ENCODE data around the gene PRM2.

PRM2 gene

DNA sequence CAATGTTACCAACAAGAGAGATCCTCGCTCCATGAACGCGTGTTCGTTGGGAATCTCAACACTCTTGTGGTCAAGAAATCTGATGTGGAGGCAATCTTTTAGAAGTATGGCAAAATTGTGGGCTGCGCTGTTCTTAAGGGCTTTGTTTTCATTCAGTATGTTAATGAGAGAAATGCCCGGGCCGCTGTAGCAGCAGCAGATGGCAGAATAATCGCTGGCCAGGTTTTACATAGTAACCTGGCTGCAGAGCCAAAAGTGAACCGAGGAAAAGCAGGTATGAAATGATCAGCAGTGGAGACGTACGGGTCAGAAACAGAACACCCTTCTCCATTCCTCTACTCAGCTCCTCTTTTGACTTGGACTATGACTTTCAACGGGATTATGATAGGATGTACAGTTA, 33.6 kb downstream of the PRM2 start:
- H3F3A ChIP-seq (ENCODE audit: control insufficient read depth, insufficient read depth) = no peaks in the 10 kb centered on the region
- no peaks in the 10 kb centered on the region for H3K79me2 ChIP-seq (ENCODE audit: control insufficient read depth, low read length)
- no peak overlapping the region for H3K4me3 ChIP-seq (ENCODE audit: low read length)
- H4K20me1 ChIP-seq (ENCODE audit: control insufficient read depth, insufficient read depth, low read depth, low read length) = no peaks in the 10 kb centered on the region; the same call in 1 of the 2 replicates
- H3K4me2 ChIP-seq (ENCODE audit: low read length) = no peak overlapping the region
- no peaks in the 10 kb centered on the region for H3K36me3 ChIP-seq (ENCODE audit: control insufficient read depth, low read length)
- no peak for TF ChIP-seq EZH2phosphoT487 (IDR thresholded peaks at IDR 0.05; ENCODE audit: borderline replicate concordance, low read length)
- TF ChIP-seq, protein P1, sequence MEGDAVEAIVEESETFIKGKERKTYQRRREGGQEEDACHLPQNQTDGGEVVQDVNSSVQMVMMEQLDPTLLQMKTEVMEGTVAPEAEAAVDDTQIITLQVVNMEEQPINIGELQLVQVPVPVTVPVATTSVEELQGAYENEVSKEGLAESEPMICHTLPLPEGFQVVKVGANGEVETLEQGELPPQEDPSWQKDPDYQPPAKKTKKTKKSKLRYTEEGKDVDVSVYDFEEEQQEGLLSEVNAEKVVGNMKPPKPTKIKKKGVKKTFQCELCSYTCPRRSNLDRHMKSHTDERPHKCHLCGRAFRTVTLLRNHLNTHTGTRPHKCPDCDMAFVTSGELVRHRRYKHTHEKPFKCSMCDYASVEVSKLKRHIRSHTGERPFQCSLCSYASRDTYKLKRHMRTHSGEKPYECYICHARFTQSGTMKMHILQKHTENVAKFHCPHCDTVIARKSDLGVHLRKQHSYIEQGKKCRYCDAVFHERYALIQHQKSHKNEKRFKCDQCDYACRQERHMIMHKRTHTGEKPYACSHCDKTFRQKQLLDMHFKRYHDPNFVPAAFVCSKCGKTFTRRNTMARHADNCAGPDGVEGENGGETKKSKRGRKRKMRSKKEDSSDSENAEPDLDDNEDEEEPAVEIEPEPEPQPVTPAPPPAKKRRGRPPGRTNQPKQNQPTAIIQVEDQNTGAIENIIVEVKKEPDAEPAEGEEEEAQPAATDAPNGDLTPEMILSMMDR (IDR thresholded peaks at IDR 0.05; ENCODE audit: low read depth, low read length, poor library complexity, severe bottlenecking) = no peak
- peaks cover 4% of the 10 kb centered on the region for H3K4me1 ChIP-seq (ENCODE audit: control insufficient read depth, low read length)
- no peaks in the 10 kb centered on the region for H3K9me2 ChIP-seq (replicated peaks; ENCODE audit: control insufficient read depth, low read length)
- no peaks in the 10 kb centered on the region for H3K9me3 ChIP-seq (ENCODE audit: control insufficient read depth, insufficient read depth, low read length)
- peaks cover 41% of the 10 kb centered on the region for H3K27me3 ChIP-seq (ENCODE audit: control insufficient read depth, low read length)
- no peak overlapping the region for H3K27ac ChIP-seq (ENCODE audit: low read depth, low read length)

DNA sequence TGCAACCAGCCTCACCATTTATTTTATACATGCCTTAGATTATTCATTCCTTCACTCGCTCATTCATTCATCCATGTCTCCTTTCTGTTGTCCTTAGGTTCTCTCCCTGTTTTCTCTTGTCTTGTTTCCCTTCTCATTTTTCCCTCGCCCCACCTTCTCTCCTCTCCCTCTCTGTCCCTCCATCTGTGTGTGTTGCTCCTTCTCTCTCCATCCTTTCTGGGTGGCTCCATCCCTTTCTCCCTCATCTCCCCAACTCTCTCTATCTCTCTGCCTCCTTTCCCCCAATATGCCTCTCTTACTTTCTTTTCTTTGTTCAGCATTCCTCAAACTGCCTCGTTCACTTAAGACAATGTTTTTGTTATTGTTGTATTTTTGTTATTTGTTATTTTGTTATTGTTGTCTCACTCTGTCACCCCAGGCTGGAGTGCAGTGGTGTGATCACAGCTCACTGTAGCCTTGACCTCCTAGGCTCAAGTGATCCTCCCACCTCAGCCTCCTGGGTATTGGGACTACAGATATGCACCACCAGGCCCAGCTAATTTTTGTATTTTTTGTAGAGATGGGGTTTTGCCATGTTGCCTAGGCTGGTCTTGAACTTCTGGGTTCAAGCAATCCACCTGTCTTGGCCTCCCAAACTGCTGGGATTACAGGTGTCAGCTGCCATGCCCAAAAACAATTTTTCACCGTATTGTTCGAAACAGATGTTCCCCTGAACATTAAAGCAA, 34.6 kb downstream of the PRM2 start:
- H3F3A ChIP-seq (ENCODE audit: control insufficient read depth, insufficient read depth) = no peaks in the 10 kb centered on the region
- H3K27ac ChIP-seq (ENCODE audit: low read depth, low read length) = no peak overlapping the region
- no peak overlapping the region for H3K4me2 ChIP-seq (ENCODE audit: low read length)
- H3K4me3 ChIP-seq (ENCODE audit: low read length) = no peak overlapping the region
- H3K9me2 ChIP-seq (replicated peaks; ENCODE audit: control insufficient read depth, low read length) = no peaks in the 10 kb centered on the region
- no peaks in the 10 kb centered on the region; the same call in 1 of the 2 replicates for H4K20me1 ChIP-seq (ENCODE audit: control insufficient read depth, insufficient read depth, low read depth, low read length)
- peaks cover 4% of the 10 kb centered on the region for H3K4me1 ChIP-seq (ENCODE audit: control insufficient read depth, low read length)
- no peaks in the 10 kb centered on the region for H3K36me3 ChIP-seq (ENCODE audit: control insufficient read depth, low read length)
- H3K79me2 ChIP-seq (ENCODE audit: control insufficient read depth, low read length) = no peaks in the 10 kb centered on the region
- no peak for TF ChIP-seq EZH2phosphoT487 (IDR thresholded peaks at IDR 0.05; ENCODE audit: borderline replicate concordance, low read length)
- TF ChIP-seq, protein P1 (IDR thresholded peaks at IDR 0.05; ENCODE audit: low read depth, low read length, poor library complexity, severe bottlenecking) = no peak
- H3K9me3 ChIP-seq (ENCODE audit: control insufficient read depth, insufficient read depth, low read length) = no peaks in the 10 kb centered on the region
- H3K27me3 ChIP-seq (ENCODE audit: control insufficient read depth, low read length) = peaks cover 41% of the 10 kb centered on the region

GRCh38 chr16:11240636-11241473, 35.4 kb downstream of the PRM2 start:
- Histone ChIP-seq H3K36me3 (ENCODE audit: control insufficient read depth, low read length) (no peaks in the 10 kb centered on the region), H3K9me3 (ENCODE audit: control insufficient read depth, insufficient read depth, low read length) (no peaks in the 10 kb centered on the region), H4K20me1 (ENCODE audit: control insufficient read depth, insufficient read depth, low read depth, low read length) (no peaks in the 10 kb centered on the region; the same call in 1 of the 2 replicates), H3K9me2 (replicated peaks; ENCODE audit: control insufficient read depth, low read length) (no peaks in the 10 kb centered on the region), H3F3A (ENCODE audit: control insufficient read depth, insufficient read depth) (no peaks in the 10 kb centered on the region), H3K27me3 (ENCODE audit: control insufficient read depth, low read length) (peaks cover 39% of the 10 kb centered on the region), H3K4me1 (ENCODE audit: control insufficient read depth, low read length) (peaks cover 4% of the 10 kb centered on the region), H3K4me3 (ENCODE audit: low read length) (no peak overlapping the region), H3K27ac (ENCODE audit: low read depth, low read length) (no peak overlapping the region), H3K79me2 (ENCODE audit: control insufficient read depth, low read length) (no peaks in the 10 kb centered on the region), H3K4me2 (ENCODE audit: low read length) (no peak overlapping the region)
- no peak for TF ChIP-seq EZH2phosphoT487 (IDR thresholded peaks at IDR 0.05; ENCODE audit: borderline replicate concordance, low read length)
